Natural killer cell treated with Interleukin-12 subunit alpha and Interleukin-12 subunit beta and Interleukin-15 and Interleukin-18, amount 100 ng/mL, for 72 hours (primary cell): ENCODE measurements around the gene TSSC4. TPM values are rescaled to one million over a fixed set of nuclear protein-coding genes. Genes with fewer than 3 reads are reported as not detected.
"Not testable (repeated sequence)": the region's sequence is repeated elsewhere in the genome, so short reads cannot be mapped to it uniquely, and the experiment has no call there.

Source experiments
- ATAC-seq, 2 donors: fragments of 150-1000 bp; cut with Tn5 transposase in 1 of 2; sonication (Bioruptor Pico), chemical (Tn5 transposase) in 1 of 2; 2 replicates each; pipeline ENCODE4 v1.10.0; 2021
- DNase-seq: peaks from one replicate; pipeline ENCODE4 v3.0.0; 2022; ENCODE audit warnings: low spot score
- H3K27ac Mint-ChIP-seq, 2 donors: 1 replicate in 1 of 2; 2 replicates in 1 of 2; pipeline ENCODE4 v1.8.0; 2022; ENCODE audit warnings: mixed read lengths in 2 of 2, mild to moderate bottlenecking in 1 of 2, moderate library complexity in 1 of 2
- H3K27me3 Mint-ChIP-seq, 2 donors: 1 replicate in 1 of 2; 2 replicates in 1 of 2; pipeline ENCODE4 v1.8.0; 2022; ENCODE audit warnings: mixed read lengths in 2 of 2
- H3K36me3 Mint-ChIP-seq: one replicate; pipeline ENCODE4 v1.8.0; 2022; ENCODE audit warnings: mixed read lengths
- H3K4me1 Mint-ChIP-seq, 2 donors: 1 replicate in 1 of 2; 2 replicates in 1 of 2; pipeline ENCODE4 v1.8.0; 2022; ENCODE audit warnings: low read depth in 2 of 2, mixed read lengths in 2 of 2, mild to moderate bottlenecking in 1 of 2
- H3K4me3 Mint-ChIP-seq: one replicate; pipeline ENCODE4 v1.8.0; 2022; ENCODE audit warnings: mixed read lengths
- H3K9me3 Mint-ChIP-seq: 2 replicates; pipeline ENCODE4 v1.8.0; 2022; ENCODE audit warnings: mixed read lengths
- total RNA-seq, 2 donors: library from RNA; stranded (reverse); gene quantifications; one replicate each; pipeline ENCODE4 v1.2.3, GENCODE V29; 2022

Gene TSSC4
- total RNA-seq: 10 to 100 TPM; 66.0 to 98.2 TPM

DNA sequence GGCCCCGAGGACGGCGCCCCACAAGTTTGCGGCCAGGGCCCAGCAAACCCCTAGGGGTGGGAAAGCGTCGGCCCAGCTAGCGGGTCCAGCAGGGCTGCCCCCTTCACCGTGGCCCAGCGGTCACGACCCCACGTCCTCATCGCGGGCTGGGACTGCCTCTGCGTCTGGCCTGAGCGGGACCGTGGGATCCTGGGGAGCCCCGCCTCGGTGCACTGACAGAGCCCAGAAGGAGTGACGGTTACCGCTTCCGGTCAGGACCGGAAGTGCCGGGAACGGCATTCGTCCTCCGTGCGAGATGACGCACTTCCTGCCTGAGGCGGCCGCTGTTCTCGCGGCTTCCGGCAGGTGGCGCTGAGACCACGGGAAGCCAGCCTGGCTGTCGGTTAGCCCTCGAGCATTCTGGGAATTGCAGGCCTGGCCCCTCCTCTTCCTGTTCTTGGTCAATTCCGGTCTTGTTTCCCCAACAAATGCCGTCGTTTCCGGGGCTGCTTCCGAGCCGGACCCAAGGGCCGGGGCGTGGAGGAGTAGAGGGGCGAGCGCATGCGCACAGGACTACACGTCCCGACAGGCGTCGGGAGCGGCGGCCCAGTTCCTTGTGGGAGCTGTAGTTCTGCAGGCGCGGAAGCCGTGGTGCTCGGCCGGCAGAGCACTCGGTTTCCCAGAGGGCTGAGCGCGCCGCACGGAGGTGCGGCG, at the start of gene TSSC4:
TSS of gene TSSC4 (plus strand) at position 682 of the 693 bp plus-strand sequence. CDS start 1,884 bp downstream, outside the sequence.
- peak within 1 kb of the TSS; percentile 93 for H3K4me3 Mint-ChIP-seq
- peaks cover 5% of the 10 kb centered on the region for H3K36me3 Mint-ChIP-seq
- H3K27me3 Mint-ChIP-seq: no peaks in the 10 kb centered on the region
- peaks cover 6 to 13% of the 10 kb centered on the region in 2 donors for H3K4me1 Mint-ChIP-seq
- H3K27ac Mint-ChIP-seq: peak within 1 kb of the TSS; percentile 88
- DNase-seq (peak; percentile 100), ATAC-seq (peak; percentile 90 to 93)
- H3K9me3 Mint-ChIP-seq: no peaks in the 10 kb centered on the region

DNA sequence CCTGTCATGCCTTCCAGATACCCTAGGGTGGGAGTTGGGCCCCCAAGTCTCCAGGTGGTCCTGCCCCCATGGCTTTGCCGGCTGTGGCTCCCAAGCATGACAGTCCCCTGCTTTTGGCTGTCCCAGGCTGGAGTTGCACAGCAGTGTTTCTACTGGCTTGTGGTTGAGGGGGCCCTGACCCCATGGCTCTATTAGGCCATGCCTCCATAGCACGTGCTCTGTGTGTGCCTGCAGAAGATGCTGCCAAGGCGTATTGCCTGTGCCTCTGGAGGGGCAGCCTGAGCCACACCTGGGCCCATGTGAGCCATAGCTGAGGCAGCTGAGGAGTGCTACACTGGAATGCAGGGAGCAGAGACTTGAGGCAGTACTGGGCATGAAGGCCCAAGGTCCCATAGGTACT, 48.8 kb upstream of the TSSC4 start:
- peaks cover 0 to 8% of the 10 kb centered on the region in 2 donors for H3K27me3 Mint-ChIP-seq
- peaks cover 10% of the 10 kb centered on the region for H3K36me3 Mint-ChIP-seq
- H3K27ac Mint-ChIP-seq: no peak overlapping the region
- ATAC-seq (no peak), DNase-seq (no peak)
- no peaks in the 10 kb centered on the region for H3K9me3 Mint-ChIP-seq
- no peaks in the 10 kb centered on the region for H3K4me1 Mint-ChIP-seq
- no peak overlapping the region for H3K4me3 Mint-ChIP-seq

DNA sequence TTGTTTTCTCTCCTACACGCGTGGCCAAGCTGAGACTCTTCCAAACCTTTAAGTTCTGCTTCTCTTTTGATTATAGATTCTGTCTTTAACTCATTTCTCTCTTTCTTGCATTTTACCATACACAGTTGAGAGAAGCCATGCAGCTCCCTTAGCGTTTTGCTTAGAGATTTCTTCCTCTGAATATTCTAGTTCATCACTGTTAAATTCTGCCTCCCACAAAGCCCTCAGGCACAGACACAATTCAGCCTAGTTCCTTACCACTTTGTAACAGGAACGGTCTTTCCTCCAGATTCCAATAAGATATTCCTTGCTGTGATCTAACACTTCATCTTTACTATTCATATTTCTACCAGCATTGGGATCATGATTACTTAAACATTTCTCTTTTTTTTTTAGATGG, 48.1 kb upstream of the TSSC4 start:
- peaks cover 0 to 8% of the 10 kb centered on the region in 2 donors for H3K27me3 Mint-ChIP-seq
- no peak overlapping the region for H3K27ac Mint-ChIP-seq
- H3K4me1 Mint-ChIP-seq: no peaks in the 10 kb centered on the region
- no peak for ATAC-seq
- no peaks in the 10 kb centered on the region for H3K9me3 Mint-ChIP-seq
- no peak for DNase-seq
- no peak overlapping the region for H3K4me3 Mint-ChIP-seq
- peaks cover 10% of the 10 kb centered on the region for H3K36me3 Mint-ChIP-seq

DNA sequence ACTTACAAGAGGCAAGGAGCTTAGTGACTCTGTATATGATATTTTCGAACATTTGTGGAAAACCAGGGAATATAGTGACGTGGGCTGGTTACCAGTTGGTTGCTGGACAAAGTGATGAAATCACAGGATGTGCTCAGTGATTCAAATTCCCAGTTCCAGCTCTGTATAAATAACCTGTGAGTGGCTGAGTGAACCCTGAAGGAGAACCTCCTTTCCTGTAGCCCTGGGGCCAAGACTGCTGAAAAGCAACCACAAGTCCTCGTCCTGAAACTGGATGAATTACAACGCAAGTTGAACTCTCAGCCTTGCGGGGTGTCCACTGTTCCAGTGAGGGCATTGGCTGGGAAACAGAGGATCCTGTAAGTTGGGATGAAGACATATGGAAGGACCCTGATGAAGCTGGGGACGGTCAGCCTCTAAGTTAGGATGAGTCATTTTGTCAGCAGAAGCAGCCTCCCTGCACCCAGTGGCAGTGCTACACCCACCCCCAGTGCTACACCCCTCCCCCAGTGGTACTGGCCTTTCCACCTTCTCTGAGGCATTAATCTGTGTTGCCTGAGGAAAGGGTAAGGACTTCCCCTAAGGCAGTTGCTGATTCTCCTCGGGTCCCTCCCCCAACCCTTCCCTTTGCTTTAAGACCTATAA, 45.4 kb upstream of the TSSC4 start:
- no peak for ATAC-seq
- H3K36me3 Mint-ChIP-seq: no peaks in the 10 kb centered on the region
- no peak overlapping the region for H3K4me3 Mint-ChIP-seq
- H3K27ac Mint-ChIP-seq: no peak overlapping the region
- H3K27me3 Mint-ChIP-seq: no peaks in the 10 kb centered on the region
- no peaks in the 10 kb centered on the region for H3K9me3 Mint-ChIP-seq
- DNase-seq: no peak
- H3K4me1 Mint-ChIP-seq: no peaks in the 10 kb centered on the region

DNA sequence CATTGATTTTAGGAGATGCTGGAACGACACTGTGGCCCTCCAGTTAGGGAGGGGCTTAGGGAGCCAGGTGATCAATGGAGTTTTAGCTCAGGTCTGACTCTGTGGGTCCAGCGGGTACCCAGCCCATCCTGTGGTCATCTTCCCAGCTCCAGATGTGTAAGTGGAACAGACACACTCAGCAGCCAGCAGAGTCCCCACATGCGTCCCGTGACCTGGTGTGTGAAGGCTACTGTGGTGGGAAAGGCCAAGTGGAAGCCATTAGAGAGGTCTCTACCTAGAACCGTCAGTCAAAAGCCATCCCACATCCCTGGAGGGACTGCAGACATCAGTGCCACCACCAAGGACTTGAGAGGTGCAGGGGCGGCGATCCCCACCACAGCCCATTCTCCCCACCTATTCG, 43.3 kb upstream of the TSSC4 start:
- H3K27ac Mint-ChIP-seq: no peak overlapping the region
- no peak overlapping the region for H3K4me3 Mint-ChIP-seq
- H3K36me3 Mint-ChIP-seq: no peaks in the 10 kb centered on the region
- no peak for ATAC-seq
- H3K27me3 Mint-ChIP-seq: peaks cover 0 to 3% of the 10 kb centered on the region in 2 donors
- no peaks in the 10 kb centered on the region for H3K4me1 Mint-ChIP-seq
- no peaks in the 10 kb centered on the region for H3K9me3 Mint-ChIP-seq
- no peak for DNase-seq

DNA sequence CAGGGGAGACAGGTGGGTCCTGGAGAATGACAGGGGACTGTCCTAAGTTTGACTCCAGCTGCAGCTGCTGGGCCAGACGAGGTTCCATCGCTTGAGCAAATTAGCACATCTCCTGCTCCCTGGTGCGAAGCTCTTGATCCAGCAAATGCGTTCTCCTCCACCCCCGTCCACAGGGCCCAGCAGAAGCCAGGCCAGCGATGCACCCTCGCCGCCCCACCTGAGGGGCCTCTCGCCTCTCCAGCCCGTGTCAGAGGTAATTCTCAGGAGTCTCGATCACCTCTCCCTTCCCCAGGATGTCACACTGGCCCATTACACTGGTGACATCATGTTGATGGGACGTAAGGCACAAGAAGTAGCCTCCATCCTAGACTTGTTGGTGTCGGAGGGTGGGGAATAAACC, 42.9 kb upstream of the TSSC4 start:
- not testable (repeated sequence) for H3K4me1 Mint-ChIP-seq, H3K4me3 Mint-ChIP-seq, DNase-seq, H3K27ac Mint-ChIP-seq, ATAC-seq, H3K9me3 Mint-ChIP-seq, H3K27me3 Mint-ChIP-seq, H3K36me3 Mint-ChIP-seq

DNA sequence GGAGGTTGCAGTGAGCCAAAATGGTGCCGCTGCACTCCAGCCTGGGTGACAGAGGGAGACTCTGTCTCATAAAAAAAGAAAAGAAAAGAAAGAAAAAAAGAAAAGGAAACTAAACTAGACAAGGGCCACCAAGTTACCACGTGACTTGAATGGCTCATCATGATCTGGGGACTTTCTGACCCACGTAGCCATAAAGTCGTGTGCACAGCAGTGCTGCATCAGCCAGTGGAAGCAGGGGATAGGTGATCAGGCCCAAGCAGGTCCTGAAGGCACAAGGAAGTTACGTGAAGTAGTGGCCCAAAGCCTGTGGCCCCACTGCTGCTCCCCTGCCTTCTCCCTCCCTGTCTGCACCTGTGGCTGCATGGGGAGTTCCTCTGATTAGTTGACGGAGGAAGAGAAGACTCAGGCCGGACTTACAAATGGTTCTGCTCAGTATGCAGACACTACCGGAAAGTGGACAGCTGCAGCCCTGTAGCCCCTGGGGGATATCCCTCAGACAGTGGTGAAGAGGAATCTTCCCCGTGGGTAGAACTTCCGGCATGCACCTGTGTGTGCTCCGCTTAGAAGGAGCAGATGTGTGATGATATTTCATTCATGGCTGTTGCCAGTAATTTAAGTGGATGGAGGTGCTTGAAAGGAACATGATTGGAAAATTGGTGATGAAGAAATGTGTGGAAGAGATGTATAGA, 41.7 kb upstream of the TSSC4 start:
- Mint-ChIP-seq H3K27ac (no peak overlapping the region), H3K36me3 (no peaks in the 10 kb centered on the region), H3K4me3 (no peak overlapping the region), H3K27me3 (peaks cover 0 to 3% of the 10 kb centered on the region in 2 donors), H3K4me1 (no peaks in the 10 kb centered on the region), H3K9me3 (no peaks in the 10 kb centered on the region)
- DNase-seq: no peak
- no peak for ATAC-seq

DNA sequence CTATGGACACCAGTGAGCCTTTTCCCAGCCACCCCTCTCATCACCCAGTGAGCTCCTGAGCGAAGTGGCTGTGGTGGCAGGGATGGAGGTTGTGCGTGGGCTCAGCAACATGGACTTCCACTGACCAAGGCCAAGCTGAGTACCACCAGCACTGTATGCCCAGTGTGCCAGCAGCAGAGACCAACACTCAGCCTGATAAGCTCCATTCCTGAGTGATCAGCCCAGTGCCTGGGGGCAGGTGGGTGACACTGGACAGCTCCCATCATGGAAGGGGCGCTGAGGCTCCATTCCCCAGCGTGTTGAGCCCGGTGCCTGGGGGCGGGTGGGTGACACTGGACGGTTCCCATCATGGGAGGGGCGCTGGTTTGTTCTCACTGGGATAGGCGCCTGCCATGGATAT, 41.0 kb upstream of the TSSC4 start:
- Mint-ChIP-seq H3K9me3 (no peaks in the 10 kb centered on the region), H3K27me3 (peaks cover 1 to 3% of the 10 kb centered on the region in 2 donors), H3K4me3 (no peak overlapping the region), H3K4me1 (no peaks in the 10 kb centered on the region), H3K27ac (no peak overlapping the region), H3K36me3 (no peaks in the 10 kb centered on the region)
- no peak for DNase-seq
- no peak for ATAC-seq

DNA sequence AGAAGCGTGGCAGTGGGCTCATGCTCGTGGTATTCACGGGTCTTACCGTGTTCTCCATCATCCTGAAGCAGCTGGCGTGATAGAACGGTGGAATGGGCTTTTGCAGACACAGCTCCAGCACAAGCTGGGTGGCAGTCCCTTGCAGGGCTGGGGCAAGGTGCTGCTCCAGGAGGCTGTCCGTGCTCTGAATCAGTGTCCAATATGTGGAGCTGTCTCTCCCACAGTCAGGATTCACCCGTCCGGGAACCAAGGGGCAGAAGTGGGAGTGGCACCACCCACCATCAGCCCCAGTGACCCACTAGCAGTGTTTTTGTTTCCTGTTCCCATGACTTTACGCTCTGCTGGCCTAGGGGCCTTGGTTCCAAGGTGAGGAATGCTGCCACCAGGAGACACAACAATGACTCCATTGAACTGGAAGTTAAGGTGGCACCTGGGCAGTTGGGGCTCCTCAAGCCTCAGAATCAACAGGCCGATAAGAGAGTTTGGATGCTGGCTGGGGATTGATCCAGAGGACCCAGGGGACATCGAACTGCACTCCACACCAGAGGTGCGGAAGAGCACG, 40.4 kb upstream of the TSSC4 start:
- no peaks in the 10 kb centered on the region for H3K36me3 Mint-ChIP-seq

DNA sequence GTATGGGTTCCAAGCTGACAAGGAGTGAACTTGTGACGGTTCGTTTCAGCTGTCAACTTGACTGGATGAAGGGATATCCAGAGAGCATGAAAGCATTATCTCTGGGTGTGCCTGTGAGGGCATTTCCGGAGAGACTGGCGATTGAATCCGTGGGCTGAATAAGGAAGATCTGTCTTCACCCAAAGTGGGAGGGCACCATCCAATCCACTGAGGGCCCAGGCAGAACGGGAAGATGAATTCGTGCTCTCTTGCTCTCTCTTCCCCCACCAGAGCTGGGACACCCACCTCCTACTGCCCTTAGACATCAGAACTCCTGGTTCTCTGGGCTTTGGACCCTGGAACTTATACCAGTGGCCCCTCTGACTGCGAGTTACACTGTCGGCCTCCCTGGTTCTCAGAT, 39.0 kb upstream of the TSSC4 start:
- H3K4me1 Mint-ChIP-seq: no peaks in the 10 kb centered on the region
- no peak overlapping the region for H3K27ac Mint-ChIP-seq
- peaks cover 3 to 8% of the 10 kb centered on the region in 2 donors for H3K27me3 Mint-ChIP-seq
- no peak overlapping the region for H3K4me3 Mint-ChIP-seq
- H3K9me3 Mint-ChIP-seq: no peaks in the 10 kb centered on the region
- no peak for DNase-seq
- no peak for ATAC-seq
- H3K36me3 Mint-ChIP-seq: no peaks in the 10 kb centered on the region

More for the DNA sequence above, 40.4 kb upstream of the TSSC4 start:
- Mint-ChIP-seq H3K27me3 (peaks cover 3 to 7% of the 10 kb centered on the region in 2 donors), H3K4me1 (no peaks in the 10 kb centered on the region), H3K27ac (no peak overlapping the region), H3K4me3 (no peak overlapping the region), H3K9me3 (no peaks in the 10 kb centered on the region)
- ATAC-seq (no peak), DNase-seq (no peak)

DNA sequence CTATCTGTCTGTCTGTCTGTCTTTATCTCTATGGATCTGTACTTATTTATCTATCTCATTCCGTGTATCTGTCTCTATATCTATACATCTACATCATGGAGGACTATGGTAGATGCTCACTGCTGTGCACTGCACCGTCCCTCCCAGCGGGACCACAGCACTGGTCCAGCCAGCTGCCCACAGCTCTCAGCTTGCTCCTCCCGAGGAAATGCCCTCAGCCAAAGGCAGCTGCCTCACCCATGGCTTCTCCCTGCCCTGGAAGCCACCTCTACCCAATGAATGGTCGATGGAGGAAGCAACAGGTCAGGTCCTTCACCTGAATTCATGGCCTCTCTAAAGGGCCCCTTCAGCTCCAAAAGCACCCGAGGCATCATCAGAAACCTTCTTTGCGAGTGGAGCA, 38.1 kb upstream of the TSSC4 start:
- Mint-ChIP-seq H3K27ac (no peak overlapping the region), H3K27me3 (peaks cover 5 to 8% of the 10 kb centered on the region in 2 donors), H3K4me3 (no peak overlapping the region), H3K4me1 (no peaks in the 10 kb centered on the region), H3K36me3 (no peaks in the 10 kb centered on the region), H3K9me3 (no peaks in the 10 kb centered on the region)
- ATAC-seq: no peak
- no peak for DNase-seq

DNA sequence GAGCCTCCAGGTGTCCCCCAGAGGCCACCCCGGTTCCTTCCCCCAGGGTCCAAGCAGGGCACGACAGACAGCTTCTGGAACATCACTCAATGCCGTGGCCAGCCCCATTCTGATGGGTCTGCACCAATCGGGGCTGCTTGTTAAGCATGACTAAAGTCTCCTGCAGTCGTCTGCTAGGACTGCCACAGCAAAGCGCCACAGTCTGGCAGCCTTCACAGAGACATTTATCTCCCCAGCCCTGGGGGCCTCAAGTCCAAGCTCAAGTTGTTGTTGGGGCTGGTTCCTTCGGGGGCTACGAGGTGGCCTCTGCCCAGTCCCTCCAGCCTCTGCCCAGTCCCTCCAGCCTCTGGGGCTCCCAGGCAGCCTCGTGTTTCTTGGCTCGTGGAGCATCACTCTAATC, 37.4 kb upstream of the TSSC4 start:
- H3K4me3 Mint-ChIP-seq: no peak overlapping the region
- H3K27me3 Mint-ChIP-seq: peaks cover 5 to 8% of the 10 kb centered on the region in 2 donors
- H3K36me3 Mint-ChIP-seq: no peaks in the 10 kb centered on the region
- H3K4me1 Mint-ChIP-seq: no peaks in the 10 kb centered on the region
- H3K9me3 Mint-ChIP-seq: no peaks in the 10 kb centered on the region
- ATAC-seq (no peak), DNase-seq (no peak)
- no peak overlapping the region for H3K27ac Mint-ChIP-seq

DNA sequence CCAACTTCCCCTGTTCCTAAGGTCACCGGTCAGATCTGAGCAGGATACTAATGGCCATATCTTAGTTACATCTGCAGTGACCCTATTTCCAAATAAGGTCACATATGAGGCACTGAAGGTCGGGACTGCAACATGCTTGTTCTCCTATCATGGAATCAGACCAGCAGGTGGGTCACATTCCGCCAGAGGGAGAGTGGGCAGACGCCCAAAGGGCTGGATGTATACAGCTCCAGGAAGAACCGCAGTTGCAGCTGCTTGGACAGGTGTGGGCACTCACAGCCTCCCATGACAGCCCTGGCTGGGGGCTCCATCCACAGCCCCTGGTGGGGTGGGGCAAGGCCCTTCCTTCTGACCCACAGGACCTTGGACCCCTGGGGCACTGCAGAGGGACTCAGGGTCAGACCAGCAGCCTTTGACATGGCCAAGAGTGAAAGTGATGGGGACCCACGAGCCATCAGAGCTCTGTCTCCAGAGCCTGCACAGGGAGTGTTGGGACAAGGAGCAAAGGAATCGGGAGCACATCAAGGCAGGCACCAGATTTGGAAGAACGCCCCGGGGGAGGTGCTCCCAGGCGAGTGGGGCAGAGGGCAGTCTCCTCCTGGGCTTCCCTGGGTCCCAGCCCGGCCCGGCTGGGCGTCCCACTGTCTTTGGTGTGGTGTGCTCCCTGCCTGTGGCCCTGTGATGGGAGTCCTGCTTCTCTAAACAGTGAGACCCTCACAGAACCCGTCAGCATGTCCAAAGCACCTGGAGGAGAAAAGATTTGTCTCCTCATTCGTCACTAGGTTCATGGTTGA, 36.8 kb upstream of the TSSC4 start:
- no peaks in the 10 kb centered on the region for H3K9me3 Mint-ChIP-seq
- ATAC-seq (no peak), DNase-seq (no peak)
- H3K27ac Mint-ChIP-seq: no peak overlapping the region
- H3K27me3 Mint-ChIP-seq: peaks cover 5 to 8% of the 10 kb centered on the region in 2 donors
- H3K4me3 Mint-ChIP-seq: no peak overlapping the region
- H3K36me3 Mint-ChIP-seq: no peaks in the 10 kb centered on the region
- no peaks in the 10 kb centered on the region for H3K4me1 Mint-ChIP-seq
